Lung (tissue), 12 donors: Measurements from ENCODE around the gene MAP4K1. TPM values are rescaled to one million over a fixed set of nuclear protein-coding genes. Genes with fewer than 3 reads are reported as not detected.
"Not testable (repeated sequence)": the region's sequence is repeated elsewhere in the genome, so short reads cannot be mapped to it uniquely, and the experiment has no call there.

ENCODE experiments used
- ATAC-seq: fragments of 200-7000 bp; cut with Tn5 transposase; one replicate; pipeline ENCODE4 v1.9.1; 2020; ENCODE audit warnings: moderate number of reproducible peaks; ENCODE audit not compliant: insufficient read depth, low FRiP score
- DNase-seq, 3 donors: peaks; one replicate each; pipeline ENCODE4 v3.0.0-alpha.2; 2013 to 2017
- H3K27ac ChIP-seq, 2 donors: one replicate each; pipeline ENCODE4 v1.5.1; 2013; ENCODE audit warnings: mild to moderate bottlenecking in 2 of 2, moderate library complexity in 2 of 2, control low read depth in 1 of 2, inconsistent platforms in 1 of 2, low read depth in 1 of 2, low read length in 1 of 2
- H3K27me3 ChIP-seq, 3 donors: one replicate each; pipeline ENCODE4 v1.5.1; 2013; ENCODE audit warnings: low read length in 2 of 3; ENCODE audit not compliant: control insufficient read depth in 3 of 3, insufficient read depth in 3 of 3
- H3K36me3 ChIP-seq, 4 donors: one replicate each; pipeline ENCODE4 v1.5.1; 2013; ENCODE audit warnings: low read length in 4 of 4, mild to moderate bottlenecking in 1 of 4, moderate library complexity in 1 of 4; ENCODE audit not compliant: control insufficient read depth in 4 of 4, insufficient read depth in 4 of 4
- H3K4me1 ChIP-seq, 5 donors: one replicate each; pipeline ENCODE4 v1.5.1; 2013; ENCODE audit warnings: low read length in 5 of 5, mild to moderate bottlenecking in 2 of 5, moderate library complexity in 1 of 5; ENCODE audit not compliant: control insufficient read depth in 5 of 5, insufficient read depth in 5 of 5
- H3K4me3 ChIP-seq: one replicate; pipeline ENCODE4 v1.5.1; 2013; ENCODE audit warnings: mild to moderate bottlenecking, control low read depth, moderate library complexity
- H3K9ac ChIP-seq, 2 donors: one replicate each; pipeline ENCODE4 v1.5.1; 2013; ENCODE audit warnings: low read length in 2 of 2, control low read depth in 1 of 2; ENCODE audit not compliant: insufficient read depth in 1 of 2
- H3K9me3 ChIP-seq, 4 donors: one replicate each; pipeline ENCODE4 v1.5.1; 2013; ENCODE audit warnings: low read length in 3 of 4, mild to moderate bottlenecking in 1 of 4, moderate library complexity in 1 of 4; ENCODE audit not compliant: control insufficient read depth in 4 of 4, insufficient read depth in 3 of 4
- WGBS, 2 donors: extraction: QIAGEN DNeasy Blood & Tissue Kit; methylation state at CpG; one replicate each; pipeline ENCODE4 v1.1.7; 2013; 5-methylcytosine and 5-hydroxymethylcytosine counted together
- polyA plus RNA-seq, 2 donors: library from polyadenylated mRNA; stranded (reverse); fragments of 200-250 nt; gene quantifications; one replicate each; pipeline ENCODE4 v1.2.1, GENCODE V29; 2013
- total RNA-seq, 2 donors: library from RNA; depleted of rRNA in 1 of 2; stranded (reverse); fragments of >200 nt in 1 of 2; gene quantifications; one replicate each; pipeline ENCODE4 v1.2.1, GENCODE V29; 2014 to 2021
- TF ChIP-seq, protein P1 (sequence below): IDR thresholded peaks from 2 replicates; pipeline ENCODE4 v1.5.1; 2012; ENCODE audit warnings: mild to moderate bottlenecking; ENCODE audit errors: control extremely low read depth, extremely low read depth
- donor health status: control.
- donor health status: control.
- donor health status: Bipolar disorder and iron deficiency.
- donor health status: healthy.
- donor health status: DM: yes; HTN: yes; CAD: no.

The MAP4K1 gene
- total and polyA plus RNA-seq, 4 donors = 4.0 to 13.1 (median 8.4) TPM

DNA sequence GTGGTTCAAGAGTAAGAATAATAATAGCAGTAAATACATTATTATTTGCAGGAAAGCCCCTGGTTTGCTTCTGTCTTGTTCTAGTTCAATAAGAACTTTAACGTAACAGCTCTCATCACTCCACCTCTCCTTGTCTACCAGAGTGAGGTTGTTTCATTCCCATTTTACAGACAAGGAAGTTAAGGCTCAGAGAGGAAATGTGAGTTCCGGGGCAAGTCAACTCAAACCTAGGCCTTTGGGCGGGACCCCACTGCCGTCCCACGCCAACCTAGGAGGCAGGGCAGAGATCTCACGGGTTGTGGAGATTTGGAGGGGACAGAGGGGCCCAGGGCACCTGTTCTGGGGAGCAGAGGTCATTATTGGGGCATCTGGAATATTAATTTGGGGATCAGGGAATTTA lies 1.5 kb downstream of the MAP4K1 start:
- TF ChIP-seq, protein P1, sequence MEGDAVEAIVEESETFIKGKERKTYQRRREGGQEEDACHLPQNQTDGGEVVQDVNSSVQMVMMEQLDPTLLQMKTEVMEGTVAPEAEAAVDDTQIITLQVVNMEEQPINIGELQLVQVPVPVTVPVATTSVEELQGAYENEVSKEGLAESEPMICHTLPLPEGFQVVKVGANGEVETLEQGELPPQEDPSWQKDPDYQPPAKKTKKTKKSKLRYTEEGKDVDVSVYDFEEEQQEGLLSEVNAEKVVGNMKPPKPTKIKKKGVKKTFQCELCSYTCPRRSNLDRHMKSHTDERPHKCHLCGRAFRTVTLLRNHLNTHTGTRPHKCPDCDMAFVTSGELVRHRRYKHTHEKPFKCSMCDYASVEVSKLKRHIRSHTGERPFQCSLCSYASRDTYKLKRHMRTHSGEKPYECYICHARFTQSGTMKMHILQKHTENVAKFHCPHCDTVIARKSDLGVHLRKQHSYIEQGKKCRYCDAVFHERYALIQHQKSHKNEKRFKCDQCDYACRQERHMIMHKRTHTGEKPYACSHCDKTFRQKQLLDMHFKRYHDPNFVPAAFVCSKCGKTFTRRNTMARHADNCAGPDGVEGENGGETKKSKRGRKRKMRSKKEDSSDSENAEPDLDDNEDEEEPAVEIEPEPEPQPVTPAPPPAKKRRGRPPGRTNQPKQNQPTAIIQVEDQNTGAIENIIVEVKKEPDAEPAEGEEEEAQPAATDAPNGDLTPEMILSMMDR = no peak
- no peak overlapping the region for H3K9ac ChIP-seq
- H3K9me3 ChIP-seq = no peaks in the 10 kb centered on the region
- H3K4me1 ChIP-seq = peaks cover 6 to 18% (median 15%) of the 10 kb centered on the region in 5 donors
- ATAC-seq (no peak), DNase-seq (no peak)
- H3K27ac ChIP-seq = no peak overlapping the region
- peaks cover 0 to 9% (median 3%) of the 10 kb centered on the region in 4 donors for H3K36me3 ChIP-seq
- no peak overlapping the region for H3K4me3 ChIP-seq
- H3K27me3 ChIP-seq = no peaks in the 10 kb centered on the region
- 86 to 94% methylated on average over 6 of the region's 6 CpGs for WGBS, 2 donors

- no peak overlapping the region for H3K9ac ChIP-seq
- H3K27me3 ChIP-seq = no peaks in the 10 kb centered on the region
- H3K4me1 ChIP-seq = peaks cover 3 to 17% (median 13%) of the 10 kb centered on the region in 5 donors
- no peaks in the 10 kb centered on the region for H3K9me3 ChIP-seq
- ATAC-seq (no peak), DNase-seq (no peak)
- H3K4me3 ChIP-seq = no peak overlapping the region
- no peaks in the 10 kb centered on the region for H3K36me3 ChIP-seq
- 80% methylated on average over 7 of the region's 7 CpGs for WGBS, 2 donors
- no peak overlapping the region for H3K27ac ChIP-seq
- TF ChIP-seq, protein P1 = no peak
Observed at GRCh38 chr19:38615007-38615581, 2.7 kb downstream of the MAP4K1 start.

DNA sequence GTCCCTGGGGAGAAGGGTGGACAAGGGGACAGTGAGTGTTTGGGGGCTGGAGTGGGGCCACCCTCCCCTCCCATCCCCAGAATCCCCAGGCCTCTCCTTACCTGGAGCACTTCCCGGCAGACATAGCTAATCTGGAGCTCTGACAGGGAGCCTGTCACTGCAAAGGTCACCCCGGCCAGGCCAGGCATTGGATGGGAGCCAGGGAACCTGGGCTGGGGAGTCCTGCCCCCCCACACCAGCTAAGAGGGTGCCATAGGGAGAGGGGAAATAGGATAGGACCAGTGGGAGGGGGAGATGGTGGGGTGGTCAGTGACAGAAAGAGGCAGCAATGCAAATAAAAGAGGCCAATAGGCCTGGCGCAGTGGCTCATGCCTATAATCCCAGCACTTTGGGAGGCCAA lies 3.5 kb downstream of the MAP4K1 start:
- H3K27ac ChIP-seq = no peak overlapping the region
- H3K27me3 ChIP-seq = no peaks in the 10 kb centered on the region
- TF ChIP-seq, protein P1 = no peak
- DNase-seq = no peak
- no peaks in the 10 kb centered on the region for H3K9me3 ChIP-seq
- no peak overlapping the region for H3K9ac ChIP-seq
- no peaks in the 10 kb centered on the region for H3K36me3 ChIP-seq
- H3K4me3 ChIP-seq = no peak overlapping the region
- ATAC-seq = no peak
- peaks cover 0 to 10% (median 8%) of the 10 kb centered on the region in 5 donors for H3K4me1 ChIP-seq
- WGBS, 2 donors = 79 to 95% methylated on average over 3 of the region's 3 CpGs

- Histone ChIP-seq H3K4me3 (no peak overlapping the region), H3K9ac (no peak overlapping the region), H3K4me1 (no peaks in the 10 kb centered on the region), H3K27me3 (no peaks in the 10 kb centered on the region), H3K36me3 (no peaks in the 10 kb centered on the region), H3K27ac (no peak overlapping the region), H3K9me3 (no peaks in the 10 kb centered on the region)
- DNase-seq (no peak), ATAC-seq (no peak)
- TF ChIP-seq, protein P1 = no peak
- 87 to 90% methylated on average over 6 of the region's 6 CpGs for WGBS, 2 donors
Observed at GRCh38 chr19:38606131-38606530, 11.6 kb downstream of the MAP4K1 start.

DNA sequence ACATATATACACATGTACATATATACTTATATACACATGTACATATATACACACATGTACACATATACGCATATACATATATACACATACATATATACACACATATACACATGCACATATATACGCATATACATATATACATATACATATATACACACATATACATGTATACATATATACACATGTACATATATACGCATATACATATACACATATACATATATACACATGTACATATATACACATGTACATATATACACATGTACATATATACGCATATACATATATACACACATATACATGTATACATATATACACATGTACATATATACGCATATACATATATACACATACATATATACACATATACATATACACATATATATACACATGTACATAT lies 14.9 kb downstream of the MAP4K1 start:
- not testable (repeated sequence) for H3K9me3 ChIP-seq, ATAC-seq, H3K4me3 ChIP-seq, DNase-seq, H3K36me3 ChIP-seq, H3K4me1 ChIP-seq, H3K9ac ChIP-seq, H3K27ac ChIP-seq, H3K27me3 ChIP-seq
- WGBS, 2 donors = 94 to 95% methylated on average over 5 of the region's 5 CpGs
